DOHH2 (cell line): Measurements from ENCODE around the gene SEL1L.

Experiments used
- H3F3A ChIP-seq: fragments of 200-600 bp; sonication (generic), shearing (Covaris generic); 2 replicates; pipeline ENCODE4 v1.6.0; 2016; ENCODE audit warnings: antibody characterized with exemption, mild to moderate bottlenecking; ENCODE audit not compliant: control insufficient read depth, insufficient read depth
- H3K27ac ChIP-seq: fragments of 200-600 bp; sonication (generic); 2 replicates; pipeline ENCODE4 v1.5.1; 2014; ENCODE audit warnings: low read depth, mild to moderate bottlenecking, low read length, moderate library complexity
- H3K27me3 ChIP-seq: fragments of 200-600 bp; sonication (generic); 2 replicates; pipeline ENCODE4 v1.6.1; 2014; ENCODE audit warnings: mild to moderate bottlenecking, low read length, mixed read lengths; ENCODE audit not compliant: control insufficient read depth
- H3K36me3 ChIP-seq: fragments of 200-600 bp; sonication (generic); 2 replicates; pipeline ENCODE4 v1.6.1; 2014; ENCODE audit warnings: mild to moderate bottlenecking, low read length, moderate library complexity, mixed read lengths; ENCODE audit not compliant: control insufficient read depth
- H3K4me1 ChIP-seq: fragments of 200-600 bp; sonication (generic); 2 replicates; pipeline ENCODE4 v1.6.1; 2014; ENCODE audit warnings: mild to moderate bottlenecking, low read length, mixed read lengths; ENCODE audit not compliant: control insufficient read depth
- H3K4me2 ChIP-seq: fragments of 200-600 bp; sonication (generic); 2 replicates; pipeline ENCODE4 v1.6.0; 2014; ENCODE audit warnings: mild to moderate bottlenecking, low read length, moderate library complexity
- H3K4me3 ChIP-seq: fragments of 200-600 bp; sonication (generic); 2 replicates; pipeline ENCODE4 v1.5.1; 2014; ENCODE audit warnings: mild to moderate bottlenecking, low read length, mixed read lengths
- H3K79me2 ChIP-seq: fragments of 200-600 bp; sonication (generic); 2 replicates; pipeline ENCODE4 v1.6.1; 2014; ENCODE audit warnings: mild to moderate bottlenecking, low read length, mixed read lengths; ENCODE audit not compliant: control insufficient read depth
- H3K9me2 ChIP-seq: fragments of 200-600 bp; sonication (generic); replicated peaks from 2 replicates; pipeline ENCODE4 v1.6.1; 2014; ENCODE audit warnings: mild to moderate bottlenecking, low read length, mixed read lengths; ENCODE audit not compliant: control insufficient read depth
- H3K9me3 ChIP-seq: fragments of 200-600 bp; sonication (generic); 2 replicates; pipeline ENCODE4 v1.6.1; 2014; ENCODE audit warnings: antibody characterized with exemption, low read length, mixed read lengths; ENCODE audit not compliant: control insufficient read depth, insufficient read depth
- H4K20me1 ChIP-seq: fragments of 200-600 bp; sonication (generic); 2 replicates; pipeline ENCODE4 v1.6.0; 2014; ENCODE audit warnings: low read depth, mild to moderate bottlenecking, antibody characterized with exemption, low read length, moderate library complexity; ENCODE audit not compliant: control insufficient read depth, insufficient read depth
- EZH2phosphoT487 ChIP-seq: fragments of 200-600 bp; sonication (generic); IDR thresholded peaks from 2 replicates; pipeline ENCODE4 v1.6.1; 2017; ENCODE audit warnings: borderline replicate concordance, mild to moderate bottlenecking, antibody characterized with exemption, low read length, moderate library complexity, mixed read lengths
- TF ChIP-seq, protein P1 (sequence below): fragments of 200-600 bp; sonication (generic); IDR thresholded peaks from one replicate; pipeline ENCODE4 v1.5.1; 2014; ENCODE audit warnings: antibody characterized with exemption, mild to moderate bottlenecking, low read depth, low read length; ENCODE audit not compliant: poor library complexity, severe bottlenecking

The SEL1L gene

DNA sequence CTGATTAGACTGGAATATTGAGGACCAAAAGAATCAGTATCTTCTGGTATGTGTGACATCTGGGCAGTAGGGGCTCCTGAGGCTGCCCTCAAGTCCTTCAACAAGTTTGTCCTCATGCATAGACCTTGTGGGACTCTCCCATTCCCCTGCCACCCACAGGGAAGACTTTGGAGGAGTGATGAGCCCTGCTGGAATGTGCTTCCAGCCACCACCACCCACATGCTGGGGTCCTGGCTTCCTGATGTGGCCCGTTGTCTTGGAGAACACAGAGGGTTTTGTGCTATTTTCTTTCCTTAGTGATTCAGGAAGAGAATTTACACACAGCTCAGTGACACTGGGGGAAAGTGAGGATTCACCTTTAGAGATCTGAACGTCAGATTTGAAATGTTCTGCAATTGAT lies 29.2 kb upstream of the SEL1L start:
- Histone ChIP-seq H3K4me2 (no peak overlapping the region), H4K20me1 (no peaks in the 10 kb centered on the region), H3K9me2 (no peaks in the 10 kb centered on the region), H3K9me3 (peaks cover 9% of the 10 kb centered on the region; the same call in 1 of the 2 replicates), H3K4me3 (no peak overlapping the region), H3K27ac (no peak overlapping the region), H3K36me3 (no peaks in the 10 kb centered on the region), H3K4me1 (peaks cover 5% of the 10 kb centered on the region; the same call in 1 of the 2 replicates), H3K27me3 (no peaks in the 10 kb centered on the region), H3K79me2 (no peaks in the 10 kb centered on the region), H3F3A (no peaks in the 10 kb centered on the region)
- TF ChIP-seq, protein P1, sequence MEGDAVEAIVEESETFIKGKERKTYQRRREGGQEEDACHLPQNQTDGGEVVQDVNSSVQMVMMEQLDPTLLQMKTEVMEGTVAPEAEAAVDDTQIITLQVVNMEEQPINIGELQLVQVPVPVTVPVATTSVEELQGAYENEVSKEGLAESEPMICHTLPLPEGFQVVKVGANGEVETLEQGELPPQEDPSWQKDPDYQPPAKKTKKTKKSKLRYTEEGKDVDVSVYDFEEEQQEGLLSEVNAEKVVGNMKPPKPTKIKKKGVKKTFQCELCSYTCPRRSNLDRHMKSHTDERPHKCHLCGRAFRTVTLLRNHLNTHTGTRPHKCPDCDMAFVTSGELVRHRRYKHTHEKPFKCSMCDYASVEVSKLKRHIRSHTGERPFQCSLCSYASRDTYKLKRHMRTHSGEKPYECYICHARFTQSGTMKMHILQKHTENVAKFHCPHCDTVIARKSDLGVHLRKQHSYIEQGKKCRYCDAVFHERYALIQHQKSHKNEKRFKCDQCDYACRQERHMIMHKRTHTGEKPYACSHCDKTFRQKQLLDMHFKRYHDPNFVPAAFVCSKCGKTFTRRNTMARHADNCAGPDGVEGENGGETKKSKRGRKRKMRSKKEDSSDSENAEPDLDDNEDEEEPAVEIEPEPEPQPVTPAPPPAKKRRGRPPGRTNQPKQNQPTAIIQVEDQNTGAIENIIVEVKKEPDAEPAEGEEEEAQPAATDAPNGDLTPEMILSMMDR: no peak
- no peak for TF ChIP-seq EZH2phosphoT487

DNA sequence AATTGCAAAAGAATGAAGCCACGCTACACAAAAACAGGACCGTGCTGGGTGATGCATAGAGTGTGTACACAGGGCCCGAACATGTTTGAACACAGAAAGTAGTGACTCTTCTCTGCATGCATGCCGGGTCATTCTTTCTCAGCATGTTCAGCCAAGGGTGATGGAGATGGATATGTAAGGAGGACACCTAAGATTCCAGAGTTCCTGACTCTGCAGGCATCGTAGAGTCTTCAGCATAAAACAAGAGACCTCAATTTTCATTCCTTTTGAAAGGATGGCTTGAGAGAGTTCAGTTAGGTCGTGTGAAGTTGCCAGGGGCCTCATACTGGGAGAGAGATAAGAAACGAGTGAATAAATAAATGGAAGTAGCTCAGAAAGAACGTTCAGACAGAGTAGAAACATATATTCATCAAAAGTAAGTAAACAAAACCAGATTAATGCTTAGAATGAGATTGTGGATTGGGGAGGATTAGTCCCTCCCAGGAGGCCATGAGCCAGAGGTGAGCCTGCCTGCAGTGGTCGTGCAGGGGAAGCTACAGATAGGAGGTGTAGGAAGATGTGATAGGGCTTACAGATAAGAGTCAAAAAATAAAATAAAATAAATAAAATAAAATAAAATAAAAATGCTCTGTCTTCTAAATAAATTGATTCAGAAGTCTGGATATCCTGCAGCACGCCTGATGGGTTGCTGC lies 27.6 kb upstream of the SEL1L start:
- Histone ChIP-seq H3K4me3 (no peak overlapping the region), H3K9me2 (no peaks in the 10 kb centered on the region), H4K20me1 (no peaks in the 10 kb centered on the region), H3K27ac (no peak overlapping the region), H3K4me1 (peaks cover 5% of the 10 kb centered on the region; the same call in 1 of the 2 replicates), H3K36me3 (no peaks in the 10 kb centered on the region), H3K27me3 (no peaks in the 10 kb centered on the region), H3K9me3 (peaks cover 9% of the 10 kb centered on the region; the same call in 1 of the 2 replicates), H3K4me2 (no peak overlapping the region), H3F3A (no peaks in the 10 kb centered on the region), H3K79me2 (no peaks in the 10 kb centered on the region)
- TF ChIP-seq, protein P1: no peak
- TF ChIP-seq EZH2phosphoT487: no peak

DNA sequence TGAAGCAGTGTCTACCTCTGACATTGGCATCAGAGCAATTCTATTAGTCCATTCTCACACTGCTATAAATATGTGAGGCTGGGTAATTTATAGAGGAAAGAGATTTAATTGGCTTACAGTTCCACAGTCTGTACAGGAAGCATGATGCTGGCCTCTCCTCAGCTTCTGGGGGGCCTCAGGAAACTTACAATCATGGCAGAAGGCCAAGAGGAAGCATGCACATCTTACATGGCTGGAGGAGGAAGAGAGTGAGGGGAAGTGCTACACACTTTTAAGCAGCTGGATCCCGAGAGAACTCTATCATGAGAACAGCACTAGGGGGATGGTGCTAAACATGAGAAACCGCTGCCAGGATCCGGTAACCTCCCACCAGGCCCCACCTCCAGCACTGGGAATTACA lies 25.7 kb upstream of the SEL1L start:
- Histone ChIP-seq H3K9me3 (peaks cover 9% of the 10 kb centered on the region; the same call in 1 of the 2 replicates), H3K36me3 (no peaks in the 10 kb centered on the region), H4K20me1 (no peaks in the 10 kb centered on the region), H3K4me3 (no peak overlapping the region), H3K9me2 (no peaks in the 10 kb centered on the region), H3K4me2 (no peak overlapping the region), H3K4me1 (peaks cover 5% of the 10 kb centered on the region; the same call in 1 of the 2 replicates), H3K27me3 (no peaks in the 10 kb centered on the region), H3K27ac (no peak overlapping the region), H3F3A (no peaks in the 10 kb centered on the region), H3K79me2 (no peaks in the 10 kb centered on the region)
- TF ChIP-seq, protein P1: no peak
- TF ChIP-seq EZH2phosphoT487: no peak
